GM23338 (cell line): ENCODE data around the gene B4GALT6. TPM values are rescaled to one million over a fixed set of nuclear protein-coding genes. Genes with fewer than 3 reads are reported as not detected.

Experiments used
- ATAC-seq: fragments of 200-7000 bp; cut with Tn5 transposase; 3 replicates; pipeline ENCODE4 v1.9.1; 2020
- DNase-seq: peaks from one replicate; pipeline ENCODE4 v3.0.0-alpha.2; 2015; ENCODE audit warnings: low spot score
- H2AFZ ChIP-seq: fragments of 200-600 bp; sonication (generic); 2 replicates; pipeline ENCODE4 v1.8.0; 2016; ENCODE audit warnings: antibody characterized with exemption, mild to moderate bottlenecking, moderate library complexity
- H3F3A ChIP-seq: fragments of 200-600 bp; sonication (generic); replicated peaks from 2 replicates; pipeline ENCODE4 v1.8.0; 2017; ENCODE audit warnings: antibody characterized with exemption, mixed run types, low read depth
- H3K27ac ChIP-seq: fragments of 200-600 bp; sonication (generic); 2 replicates; pipeline ENCODE4 v1.6.1; 2016; ENCODE audit warnings: low read depth
- H3K27me3 ChIP-seq: fragments of 200-600 bp; sonication (generic); 2 replicates; pipeline ENCODE4 v1.8.0; 2016; ENCODE audit warnings: mild to moderate bottlenecking, mixed run types, moderate library complexity; ENCODE audit not compliant: insufficient read depth
- H3K36me3 ChIP-seq: fragments of 200-600 bp; sonication (generic); 2 replicates; pipeline ENCODE4 v1.8.0; 2016; ENCODE audit warnings: mild to moderate bottlenecking; ENCODE audit not compliant: insufficient read depth
- H3K4me1 ChIP-seq: fragments of 200-600 bp; sonication (generic); 2 replicates; pipeline ENCODE4 v1.8.0; 2016; ENCODE audit warnings: mild to moderate bottlenecking, moderate library complexity; ENCODE audit not compliant: insufficient read depth
- H3K4me2 ChIP-seq: fragments of 200-600 bp; sonication (generic); 2 replicates; pipeline ENCODE4 v1.7.1; 2017; ENCODE audit warnings: mixed run types
- H3K4me3 ChIP-seq: fragments of 200-600 bp; sonication (generic); 2 replicates; pipeline ENCODE4 v1.6.1; 2016; ENCODE audit warnings: mixed run types
- H3K79me2 ChIP-seq: fragments of 200-600 bp; sonication (generic); replicated peaks from 2 replicates; pipeline ENCODE4 v1.8.0; 2017; ENCODE audit warnings: mild to moderate bottlenecking; ENCODE audit not compliant: insufficient read depth
- H3K9me2 ChIP-seq: fragments of 200-600 bp; sonication (generic); 2 replicates; pipeline ENCODE4 v1.8.0; 2017; ENCODE audit not compliant: insufficient read depth
- H4K20me1 ChIP-seq: fragments of 200-600 bp; sonication (generic); replicated peaks from 2 replicates; pipeline ENCODE4 v1.8.0; 2017; ENCODE audit warnings: mild to moderate bottlenecking; ENCODE audit not compliant: insufficient read depth
- H3K27ac Mint-ChIP-seq: 2 replicates; pipeline ENCODE4 v1.8.0; 2020; ENCODE audit warnings: inconsistent platforms, mild to moderate bottlenecking, moderate library complexity, mixed read lengths
- H3K27me3 Mint-ChIP-seq: 3 replicates; pipeline ENCODE4 v1.8.0; 2022; ENCODE audit warnings: low read depth, mild to moderate bottlenecking, moderate library complexity, mixed read lengths, inconsistent platforms; ENCODE audit not compliant: insufficient read depth, poor library complexity
- H3K36me3 Mint-ChIP-seq: 3 replicates; pipeline ENCODE4 v1.8.0; 2021; ENCODE audit warnings: low read depth, mild to moderate bottlenecking, inconsistent platforms, moderate library complexity, mixed read lengths
- H3K4me1 Mint-ChIP-seq: 3 replicates; pipeline ENCODE4 v1.8.0; 2020; ENCODE audit warnings: mild to moderate bottlenecking, inconsistent platforms, mixed read lengths
- H3K4me3 Mint-ChIP-seq: 3 replicates; pipeline ENCODE4 v1.8.0; 2021; ENCODE audit warnings: moderate library complexity, mild to moderate bottlenecking, inconsistent platforms, mixed read lengths
- H3K9me3 Mint-ChIP-seq: 3 replicates; pipeline ENCODE4 v1.8.0; 2020; ENCODE audit warnings: moderate library complexity, mild to moderate bottlenecking, inconsistent platforms, mixed read lengths
- CREB1 ChIP-seq: fragments of 250-450 bp; sonication (Bioruptor Pico); IDR thresholded peaks from 2 replicates; pipeline ENCODE4 v1.5.0; 2020; ENCODE audit warnings: low read depth, mild to moderate bottlenecking, moderate library complexity
- EZH2 ChIP-seq: fragments of 200-600 bp; sonication (generic); IDR thresholded peaks from one replicate; pipeline ENCODE4 v1.8.0; 2017; ENCODE audit warnings: antibody characterized with exemption, mild to moderate bottlenecking, low read depth; ENCODE audit not compliant: unreplicated experiment
- EZH2phosphoT487 ChIP-seq: fragments of 200-600 bp; sonication (generic); IDR thresholded peaks from one replicate; pipeline ENCODE4 v1.8.1; 2018; ENCODE audit warnings: antibody characterized with exemption; ENCODE audit not compliant: unreplicated experiment
- JUNB ChIP-seq: IDR thresholded peaks from one replicate; pipeline ENCODE4 v1.6.1; 2016; ENCODE audit warnings: antibody characterized with exemption; ENCODE audit not compliant: unreplicated experiment
- NANOG ChIP-seq: IDR thresholded peaks from 2 replicates; pipeline ENCODE4 v1.6.1; 2016; ENCODE audit warnings: antibody characterized with exemption, borderline replicate concordance
- POLR2AphosphoS5 ChIP-seq: IDR thresholded peaks from 2 replicates; pipeline ENCODE4 v1.6.1; 2016; ENCODE audit warnings: antibody characterized with exemption, low read depth
- STAT1 ChIP-seq: IDR thresholded peaks from one replicate; pipeline ENCODE4 v1.6.1; 2016; ENCODE audit warnings: antibody characterized with exemption; ENCODE audit not compliant: unreplicated experiment
- ZNF114 ChIP-seq: fragments of 250-450 bp; sonication (Bioruptor Pico); IDR thresholded peaks from 2 replicates; pipeline ENCODE4 v1.5.0; 2020; ENCODE audit warnings: mild to moderate bottlenecking, moderate library complexity
- ZNF331 ChIP-seq: fragments of 250-450 bp; sonication (Bioruptor Pico); IDR thresholded peaks from 2 replicates; pipeline ENCODE4 v1.5.0; 2020; ENCODE audit warnings: low read depth, mild to moderate bottlenecking, moderate library complexity
- polyA plus RNA-seq: library from polyadenylated mRNA; unstranded; fragments of >200 nt; fragmentation: Nextera tagmentation; extraction: Ambion mirVana; gene quantifications from 2 replicates; pipeline ENCODE4 v1.2.1, GENCODE V29; 2016
- total RNA-seq: library from RNA; depleted of rRNA; stranded (reverse); fragments of >200 nt; shearing (Covaris generic); gene quantifications from 2 replicates; pipeline ENCODE4 v1.2.3, GENCODE V29; 2014
- TF ChIP-seq, protein P1 (sequence below): IDR thresholded peaks from 2 replicates; pipeline ENCODE4 v1.6.1; 2016; ENCODE audit warnings: antibody characterized with exemption
- TF ChIP-seq, protein P2 (sequence below): IDR thresholded peaks from one replicate; pipeline ENCODE4 v1.6.1; 2018; ENCODE audit warnings: antibody characterized with exemption; ENCODE audit not compliant: unreplicated experiment
- TF ChIP-seq, protein P3 (sequence below), 2 experiments: fragments of 200-600 bp in 1 of 2; sonication (generic) in 1 of 2; conservative IDR thresholded peaks; 2 replicates each; pipeline versions ENCODE4 v1.5.1 to v1.6.1; 2016 to 2017; ENCODE audit warnings: antibody characterized with exemption in 2 of 2, low read depth in 2 of 2, mild to moderate bottlenecking in 2 of 2, moderate library complexity in 1 of 2
- TF ChIP-seq, protein P4 (sequence below): fragments of 250-450 bp; sonication (Bioruptor Pico); IDR thresholded peaks from 2 replicates; pipeline ENCODE4 v1.5.0; 2020; ENCODE audit warnings: mild to moderate bottlenecking, moderate library complexity

Gene B4GALT6
- total and polyA plus RNA-seq, 2 experiments from 2014 or later, result 14.8 to 33.8 TPM

DNA sequence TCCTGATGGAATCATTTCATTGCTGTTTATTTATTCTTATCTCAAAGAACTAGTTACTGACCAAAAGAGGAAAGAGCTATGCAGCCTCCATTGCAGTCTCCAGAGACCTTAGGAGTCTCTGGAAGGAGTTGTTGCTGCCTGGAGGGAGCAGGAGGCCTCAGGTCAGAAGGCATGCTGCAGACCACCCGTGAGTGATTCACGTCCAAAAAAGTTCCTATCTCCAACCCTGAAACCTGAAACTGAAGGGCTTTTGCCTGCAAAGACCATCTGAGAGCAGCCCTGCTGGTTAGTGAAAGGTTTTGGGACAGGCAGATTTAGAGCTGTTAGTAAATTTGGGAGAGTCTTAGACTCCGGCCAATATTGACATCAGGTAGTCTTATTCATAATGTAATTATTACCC, 47.2 kb upstream of the B4GALT6 start:
- Histone ChIP-seq H3K4me1 (no peaks in the 10 kb centered on the region), H2AFZ (peak overlapping the region; percentile 60; the same call in 1 of the 2 replicates), H3K27ac (no peak overlapping the region), H3K36me3 (no peaks in the 10 kb centered on the region), H3K4me3 (no peak overlapping the region), H3F3A (no peaks in the 10 kb centered on the region), H3K27me3 (no peaks in the 10 kb centered on the region), H3K79me2 (no peaks in the 10 kb centered on the region), H3K4me2 (no peak overlapping the region), H3K9me2 (peaks cover 4% of the 10 kb centered on the region; the same call in 1 of the 2 replicates), H4K20me1 (no peaks in the 10 kb centered on the region)
- Mint-ChIP-seq H3K4me1 (no peaks in the 10 kb centered on the region), H3K9me3 (no peaks in the 10 kb centered on the region), H3K27ac (no peak overlapping the region), H3K36me3 (no peaks in the 10 kb centered on the region), H3K27me3 (peaks cover 2% of the 10 kb centered on the region), H3K4me3 (no peak overlapping the region)
- TF ChIP-seq EZH2phosphoT487, result no peak
- TF ChIP-seq ZNF114 (CRISPR knock-in tag), result no peak
- TF ChIP-seq NANOG, result no peak
- TF ChIP-seq CREB1, result no peak
- TF ChIP-seq, protein P1, sequence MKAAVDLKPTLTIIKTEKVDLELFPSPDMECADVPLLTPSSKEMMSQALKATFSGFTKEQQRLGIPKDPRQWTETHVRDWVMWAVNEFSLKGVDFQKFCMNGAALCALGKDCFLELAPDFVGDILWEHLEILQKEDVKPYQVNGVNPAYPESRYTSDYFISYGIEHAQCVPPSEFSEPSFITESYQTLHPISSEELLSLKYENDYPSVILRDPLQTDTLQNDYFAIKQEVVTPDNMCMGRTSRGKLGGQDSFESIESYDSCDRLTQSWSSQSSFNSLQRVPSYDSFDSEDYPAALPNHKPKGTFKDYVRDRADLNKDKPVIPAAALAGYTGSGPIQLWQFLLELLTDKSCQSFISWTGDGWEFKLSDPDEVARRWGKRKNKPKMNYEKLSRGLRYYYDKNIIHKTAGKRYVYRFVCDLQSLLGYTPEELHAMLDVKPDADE, result no peak
- TF ChIP-seq, protein P2, sequence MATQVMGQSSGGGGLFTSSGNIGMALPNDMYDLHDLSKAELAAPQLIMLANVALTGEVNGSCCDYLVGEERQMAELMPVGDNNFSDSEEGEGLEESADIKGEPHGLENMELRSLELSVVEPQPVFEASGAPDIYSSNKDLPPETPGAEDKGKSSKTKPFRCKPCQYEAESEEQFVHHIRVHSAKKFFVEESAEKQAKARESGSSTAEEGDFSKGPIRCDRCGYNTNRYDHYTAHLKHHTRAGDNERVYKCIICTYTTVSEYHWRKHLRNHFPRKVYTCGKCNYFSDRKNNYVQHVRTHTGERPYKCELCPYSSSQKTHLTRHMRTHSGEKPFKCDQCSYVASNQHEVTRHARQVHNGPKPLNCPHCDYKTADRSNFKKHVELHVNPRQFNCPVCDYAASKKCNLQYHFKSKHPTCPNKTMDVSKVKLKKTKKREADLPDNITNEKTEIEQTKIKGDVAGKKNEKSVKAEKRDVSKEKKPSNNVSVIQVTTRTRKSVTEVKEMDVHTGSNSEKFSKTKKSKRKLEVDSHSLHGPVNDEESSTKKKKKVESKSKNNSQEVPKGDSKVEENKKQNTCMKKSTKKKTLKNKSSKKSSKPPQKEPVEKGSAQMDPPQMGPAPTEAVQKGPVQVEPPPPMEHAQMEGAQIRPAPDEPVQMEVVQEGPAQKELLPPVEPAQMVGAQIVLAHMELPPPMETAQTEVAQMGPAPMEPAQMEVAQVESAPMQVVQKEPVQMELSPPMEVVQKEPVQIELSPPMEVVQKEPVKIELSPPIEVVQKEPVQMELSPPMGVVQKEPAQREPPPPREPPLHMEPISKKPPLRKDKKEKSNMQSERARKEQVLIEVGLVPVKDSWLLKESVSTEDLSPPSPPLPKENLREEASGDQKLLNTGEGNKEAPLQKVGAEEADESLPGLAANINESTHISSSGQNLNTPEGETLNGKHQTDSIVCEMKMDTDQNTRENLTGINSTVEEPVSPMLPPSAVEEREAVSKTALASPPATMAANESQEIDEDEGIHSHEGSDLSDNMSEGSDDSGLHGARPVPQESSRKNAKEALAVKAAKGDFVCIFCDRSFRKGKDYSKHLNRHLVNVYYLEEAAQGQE, result no peak
- TF ChIP-seq, protein P3, sequence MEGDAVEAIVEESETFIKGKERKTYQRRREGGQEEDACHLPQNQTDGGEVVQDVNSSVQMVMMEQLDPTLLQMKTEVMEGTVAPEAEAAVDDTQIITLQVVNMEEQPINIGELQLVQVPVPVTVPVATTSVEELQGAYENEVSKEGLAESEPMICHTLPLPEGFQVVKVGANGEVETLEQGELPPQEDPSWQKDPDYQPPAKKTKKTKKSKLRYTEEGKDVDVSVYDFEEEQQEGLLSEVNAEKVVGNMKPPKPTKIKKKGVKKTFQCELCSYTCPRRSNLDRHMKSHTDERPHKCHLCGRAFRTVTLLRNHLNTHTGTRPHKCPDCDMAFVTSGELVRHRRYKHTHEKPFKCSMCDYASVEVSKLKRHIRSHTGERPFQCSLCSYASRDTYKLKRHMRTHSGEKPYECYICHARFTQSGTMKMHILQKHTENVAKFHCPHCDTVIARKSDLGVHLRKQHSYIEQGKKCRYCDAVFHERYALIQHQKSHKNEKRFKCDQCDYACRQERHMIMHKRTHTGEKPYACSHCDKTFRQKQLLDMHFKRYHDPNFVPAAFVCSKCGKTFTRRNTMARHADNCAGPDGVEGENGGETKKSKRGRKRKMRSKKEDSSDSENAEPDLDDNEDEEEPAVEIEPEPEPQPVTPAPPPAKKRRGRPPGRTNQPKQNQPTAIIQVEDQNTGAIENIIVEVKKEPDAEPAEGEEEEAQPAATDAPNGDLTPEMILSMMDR (conservative IDR thresholded peaks at IDR 0.05; ENCODE audit: low read depth in 2 of 2), result no peak
- TF ChIP-seq ZNF331, result no peak
- no peak for TF ChIP-seq EZH2
- TF ChIP-seq STAT1, result no peak
- TF ChIP-seq JUNB, result no peak
- TF ChIP-seq POLR2AphosphoS5, result no peak
- TF ChIP-seq, protein P4, sequence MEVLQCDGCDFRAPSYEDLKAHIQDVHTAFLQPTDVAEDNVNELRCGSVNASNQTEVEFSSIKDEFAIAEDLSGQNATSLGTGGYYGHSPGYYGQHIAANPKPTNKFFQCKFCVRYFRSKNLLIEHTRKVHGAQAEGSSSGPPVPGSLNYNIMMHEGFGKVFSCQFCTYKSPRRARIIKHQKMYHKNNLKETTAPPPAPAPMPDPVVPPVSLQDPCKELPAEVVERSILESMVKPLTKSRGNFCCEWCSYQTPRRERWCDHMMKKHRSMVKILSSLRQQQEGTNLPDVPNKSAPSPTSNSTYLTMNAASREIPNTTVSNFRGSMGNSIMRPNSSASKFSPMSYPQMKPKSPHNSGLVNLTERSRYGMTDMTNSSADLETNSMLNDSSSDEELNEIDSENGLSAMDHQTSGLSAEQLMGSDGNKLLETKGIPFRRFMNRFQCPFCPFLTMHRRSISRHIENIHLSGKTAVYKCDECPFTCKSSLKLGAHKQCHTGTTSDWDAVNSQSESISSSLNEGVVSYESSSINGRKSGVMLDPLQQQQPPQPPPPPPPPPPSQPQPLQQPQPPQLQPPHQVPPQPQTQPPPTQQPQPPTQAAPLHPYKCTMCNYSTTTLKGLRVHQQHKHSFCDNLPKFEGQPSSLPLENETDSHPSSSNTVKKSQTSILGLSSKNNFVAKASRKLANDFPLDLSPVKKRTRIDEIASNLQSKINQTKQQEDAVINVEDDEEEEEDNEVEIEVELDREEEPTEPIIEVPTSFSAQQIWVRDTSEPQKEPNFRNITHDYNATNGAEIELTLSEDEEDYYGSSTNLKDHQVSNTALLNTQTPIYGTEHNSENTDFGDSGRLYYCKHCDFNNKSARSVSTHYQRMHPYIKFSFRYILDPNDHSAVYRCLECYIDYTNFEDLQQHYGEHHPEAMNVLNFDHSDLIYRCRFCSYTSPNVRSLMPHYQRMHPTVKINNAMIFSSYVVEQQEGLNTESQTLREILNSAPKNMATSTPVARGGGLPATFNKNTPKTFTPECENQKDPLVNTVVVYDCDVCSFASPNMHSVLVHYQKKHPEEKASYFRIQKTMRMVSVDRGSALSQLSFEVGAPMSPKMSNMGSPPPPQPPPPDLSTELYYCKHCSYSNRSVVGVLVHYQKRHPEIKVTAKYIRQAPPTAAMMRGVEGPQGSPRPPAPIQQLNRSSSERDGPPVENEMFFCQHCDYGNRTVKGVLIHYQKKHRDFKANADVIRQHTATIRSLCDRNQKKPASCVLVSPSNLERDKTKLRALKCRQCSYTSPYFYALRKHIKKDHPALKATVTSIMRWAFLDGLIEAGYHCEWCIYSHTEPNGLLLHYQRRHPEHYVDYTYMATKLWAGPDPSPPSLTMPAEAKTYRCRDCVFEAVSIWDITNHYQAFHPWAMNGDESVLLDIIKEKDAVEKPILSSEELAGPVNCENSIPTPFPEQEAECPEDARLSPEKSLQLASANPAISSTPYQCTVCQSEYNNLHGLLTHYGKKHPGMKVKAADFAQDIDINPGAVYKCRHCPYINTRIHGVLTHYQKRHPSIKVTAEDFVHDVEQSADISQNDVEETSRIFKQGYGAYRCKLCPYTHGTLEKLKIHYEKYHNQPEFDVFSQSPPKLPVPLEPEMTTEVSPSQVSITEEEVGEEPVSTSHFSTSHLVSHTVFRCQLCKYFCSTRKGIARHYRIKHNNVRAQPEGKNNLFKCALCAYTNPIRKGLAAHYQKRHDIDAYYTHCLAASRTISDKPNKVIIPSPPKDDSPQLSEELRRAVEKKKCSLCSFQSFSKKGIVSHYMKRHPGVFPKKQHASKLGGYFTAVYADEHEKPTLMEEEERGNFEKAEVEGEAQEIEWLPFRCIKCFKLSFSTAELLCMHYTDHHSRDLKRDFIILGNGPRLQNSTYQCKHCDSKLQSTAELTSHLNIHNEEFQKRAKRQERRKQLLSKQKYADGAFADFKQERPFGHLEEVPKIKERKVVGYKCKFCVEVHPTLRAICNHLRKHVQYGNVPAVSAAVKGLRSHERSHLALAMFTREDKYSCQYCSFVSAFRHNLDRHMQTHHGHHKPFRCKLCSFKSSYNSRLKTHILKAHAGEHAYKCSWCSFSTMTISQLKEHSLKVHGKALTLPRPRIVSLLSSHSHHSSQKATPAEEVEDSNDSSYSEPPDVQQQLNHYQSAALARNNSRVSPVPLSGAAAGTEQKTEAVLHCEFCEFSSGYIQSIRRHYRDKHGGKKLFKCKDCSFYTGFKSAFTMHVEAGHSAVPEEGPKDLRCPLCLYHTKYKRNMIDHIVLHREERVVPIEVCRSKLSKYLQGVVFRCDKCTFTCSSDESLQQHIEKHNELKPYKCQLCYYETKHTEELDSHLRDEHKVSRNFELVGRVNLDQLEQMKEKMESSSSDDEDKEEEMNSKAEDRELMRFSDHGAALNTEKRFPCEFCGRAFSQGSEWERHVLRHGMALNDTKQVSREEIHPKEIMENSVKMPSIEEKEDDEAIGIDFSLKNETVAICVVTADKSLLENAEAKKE, result no peak
- DNase-seq (no peak), ATAC-seq (no peak)
